Measurements from ENCODE around the gene SHQ1.
"Not testable (repeated sequence)": the region's sequence is repeated elsewhere in the genome, so short reads cannot be mapped to it uniquely, and the experiment has no call there.

The SHQ1 gene

DNA sequence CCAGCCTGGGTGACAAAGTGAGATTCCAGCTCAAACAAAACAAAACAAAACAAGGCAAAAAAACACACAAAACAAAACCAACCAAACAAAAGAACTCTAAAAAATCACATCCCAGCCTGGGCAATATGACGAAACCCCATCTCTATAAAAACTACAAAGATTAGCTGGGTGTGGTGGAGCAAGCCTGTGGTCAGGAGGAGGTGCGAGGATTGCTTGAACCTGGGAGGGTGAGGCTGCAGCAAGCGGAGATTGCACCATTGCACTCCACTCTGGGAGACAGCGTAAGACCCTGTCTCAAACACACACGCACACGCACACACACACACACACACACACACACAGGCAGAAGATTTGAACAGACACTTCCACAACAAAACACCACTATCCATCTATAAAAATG lies 99.6 kb downstream of the SHQ1 start:
- DNase-seq (ENCODE audit: low spot score) = no peak

DNA sequence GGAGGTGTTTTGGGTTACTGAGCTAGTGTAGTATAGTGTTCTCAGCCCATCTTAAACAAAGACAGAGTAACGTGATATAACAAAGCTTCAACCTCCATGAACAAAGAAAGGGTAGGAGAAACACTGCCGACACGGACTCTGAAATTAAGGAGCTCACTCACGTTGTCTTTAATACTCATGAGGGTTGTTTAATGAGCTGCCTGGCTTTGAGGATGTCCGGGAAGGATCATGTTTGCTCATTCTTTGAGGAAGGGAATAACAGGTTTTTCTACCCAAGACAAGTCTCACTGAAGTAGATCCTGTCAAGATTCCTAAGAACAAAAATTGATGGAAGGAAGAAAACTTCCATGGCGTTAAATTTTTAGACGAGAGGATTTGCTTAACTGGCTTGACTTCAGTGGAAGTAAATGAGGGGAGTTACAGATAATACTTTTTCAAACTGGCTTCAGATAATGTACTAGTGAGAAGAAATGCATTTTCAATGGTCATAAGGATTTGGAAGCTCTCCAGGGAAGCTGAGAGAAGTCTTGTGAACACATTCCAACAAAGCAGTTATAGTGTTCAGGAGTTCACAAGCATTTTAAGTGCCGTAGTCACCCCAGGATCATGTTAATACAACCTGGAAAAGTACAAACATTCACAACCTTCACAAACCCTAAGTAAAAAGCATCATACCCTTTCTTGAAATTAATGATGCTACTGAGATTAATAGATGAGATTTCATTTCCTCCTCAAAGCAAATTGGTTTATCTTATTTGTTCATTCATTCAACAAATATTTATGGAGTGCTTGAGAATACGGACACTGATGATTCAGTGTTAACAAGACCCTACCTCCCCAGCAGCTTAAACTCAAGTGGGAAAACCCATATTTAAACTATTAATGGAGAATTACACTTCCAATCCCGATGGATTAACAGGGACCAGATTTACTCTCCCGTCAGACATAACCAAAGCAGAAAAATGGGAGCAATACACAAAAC lies 101.5 kb downstream of the SHQ1 start:
- DNase-seq (ENCODE audit: low spot score) = no peak

DNA sequence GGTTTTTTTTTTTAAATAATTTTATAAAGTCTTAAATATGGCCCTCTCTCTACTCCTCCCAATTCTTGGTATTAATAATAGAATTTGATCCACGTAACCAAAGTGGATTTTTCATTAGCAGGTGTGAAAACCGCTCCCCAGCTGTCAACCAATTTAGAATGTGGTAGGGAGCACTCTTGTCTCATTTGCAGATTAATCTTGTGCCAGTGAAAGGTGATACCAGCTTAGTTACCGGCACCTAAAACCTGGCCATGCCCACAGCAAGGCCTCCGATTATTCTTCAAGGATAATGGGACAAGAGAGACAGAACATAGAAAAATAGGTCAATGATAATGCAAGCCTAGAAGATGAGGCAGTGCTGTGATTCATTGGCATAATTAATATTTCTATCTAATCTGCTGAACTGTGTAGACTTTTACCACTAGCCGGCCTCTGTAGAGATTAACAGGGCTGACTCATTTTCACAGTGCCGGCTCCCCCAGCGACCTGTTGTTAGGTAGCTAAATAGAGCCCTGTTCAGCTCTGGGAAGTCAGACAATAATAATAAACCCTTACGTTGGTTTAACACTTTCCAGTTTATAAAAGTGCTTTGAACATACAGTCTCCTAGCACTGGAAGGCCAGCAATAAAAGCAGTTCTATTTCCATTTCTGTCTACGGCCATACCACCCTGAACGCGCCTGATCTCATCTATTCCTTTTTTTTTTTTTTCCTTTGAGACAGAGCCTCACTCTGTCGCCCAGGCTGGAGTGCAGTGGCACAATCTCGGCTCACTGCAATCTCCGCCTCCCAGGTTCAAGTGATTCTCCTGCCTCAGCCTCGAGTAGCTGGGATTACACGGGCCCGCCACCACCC lies 102.9 kb downstream of the SHQ1 start:
- no peak for DNase-seq (ENCODE audit: low spot score)

DNA sequence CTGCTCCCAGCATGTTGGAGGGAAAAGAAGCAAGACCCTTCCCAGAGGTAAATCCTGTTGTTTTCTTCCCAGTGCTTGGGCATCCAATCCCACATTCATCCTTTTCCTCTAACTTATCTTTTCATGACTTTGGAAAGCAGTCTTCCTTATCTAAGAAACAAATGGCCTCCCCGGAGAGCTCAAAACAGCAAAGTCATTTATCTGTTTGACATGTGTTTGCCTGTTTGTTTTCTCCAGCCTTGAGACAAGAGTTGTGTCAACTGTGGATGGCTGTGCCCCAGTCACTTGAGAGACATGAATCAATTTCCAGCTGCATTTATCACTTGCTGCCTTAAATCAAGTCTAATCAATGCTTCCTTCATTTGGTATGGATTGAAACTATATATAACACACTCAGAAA lies 103.9 kb downstream of the SHQ1 start:
- no peak for DNase-seq (ENCODE audit: low spot score)

DNA sequence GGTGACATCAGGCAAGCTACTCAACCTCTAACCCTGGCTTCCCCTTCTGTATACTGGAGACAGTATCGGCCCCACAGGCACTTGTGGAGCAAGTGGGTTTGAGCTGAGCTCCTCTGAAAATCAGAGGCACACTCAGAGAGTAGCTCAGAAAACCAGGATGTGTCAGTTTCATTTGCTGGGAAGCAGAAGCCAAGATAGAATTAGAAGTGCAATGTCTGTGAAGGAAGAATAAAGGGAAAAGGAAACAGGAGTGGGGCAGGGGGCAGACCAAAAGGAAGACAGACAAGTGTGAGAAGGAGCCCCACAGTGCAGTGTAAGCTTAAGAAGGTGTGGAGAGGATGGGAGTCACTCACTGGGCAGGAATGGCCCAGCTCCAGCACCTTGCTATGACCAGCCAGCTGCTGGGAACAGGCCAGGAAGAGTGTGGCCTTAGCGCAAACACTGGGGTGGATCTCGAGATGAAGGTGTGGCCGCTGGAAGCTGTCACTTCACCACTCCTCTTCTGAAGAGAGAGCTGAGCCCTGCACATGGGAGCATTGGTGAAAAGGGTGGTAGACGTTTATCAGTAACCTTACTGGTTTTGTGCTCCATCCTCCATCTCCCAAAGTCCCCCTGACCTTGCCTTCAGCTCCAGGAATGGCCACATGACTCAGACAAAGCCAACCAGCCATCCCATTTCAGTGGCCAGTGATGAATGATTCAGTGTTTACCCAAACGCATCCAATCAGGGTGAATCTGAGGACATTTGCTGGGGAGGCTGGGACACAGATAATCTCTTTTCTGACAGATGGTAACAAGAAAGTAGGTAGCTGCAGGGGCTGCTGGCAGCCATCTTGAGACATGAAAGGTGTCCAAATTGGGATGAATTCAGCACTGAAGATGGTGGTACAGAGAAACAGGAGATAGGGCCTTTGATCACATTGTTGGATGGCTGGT lies 108.4 kb downstream of the SHQ1 start:
- DNase-seq (ENCODE audit: low spot score) = no peak

DNA sequence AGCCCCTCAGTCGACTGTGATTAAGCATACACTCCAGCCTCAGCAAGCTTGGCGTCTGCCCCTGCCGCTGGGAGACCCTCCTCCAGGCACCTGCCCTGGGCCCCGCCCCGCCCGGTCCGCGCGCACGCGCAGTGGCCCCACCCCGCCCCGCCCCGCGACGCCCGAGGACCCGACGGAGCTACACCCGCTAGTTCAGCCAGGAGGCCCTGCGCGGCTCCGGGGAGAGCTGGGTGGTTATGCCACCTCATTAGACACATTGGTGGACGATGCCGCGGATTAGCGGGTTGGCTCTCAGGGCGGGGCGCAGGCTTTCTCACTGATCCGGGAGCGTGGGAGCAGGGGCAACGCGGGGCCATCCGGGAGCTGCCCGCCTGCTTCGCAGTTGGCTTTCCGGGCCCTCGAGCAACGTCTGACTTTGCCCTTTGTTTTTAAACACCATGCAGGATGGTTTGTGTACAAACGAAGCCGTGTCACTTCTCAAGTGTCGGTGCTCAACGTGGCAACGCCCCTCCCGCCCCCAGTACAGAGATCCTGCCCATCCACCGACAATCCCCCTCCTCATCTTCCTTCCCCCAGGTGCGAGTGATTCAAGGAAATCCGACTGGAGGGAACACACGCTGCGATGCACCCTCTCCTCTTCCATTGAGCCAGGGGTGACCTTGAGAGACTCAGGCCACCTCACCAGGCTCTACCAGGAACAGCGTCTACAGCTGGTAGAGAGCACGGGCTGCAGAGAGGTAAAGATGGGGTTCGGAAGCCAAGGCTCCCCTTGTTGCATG lies 109.3 kb downstream of the SHQ1 start:
- DNase-seq (ENCODE audit: low spot score) = peak; percentile 82

DNA sequence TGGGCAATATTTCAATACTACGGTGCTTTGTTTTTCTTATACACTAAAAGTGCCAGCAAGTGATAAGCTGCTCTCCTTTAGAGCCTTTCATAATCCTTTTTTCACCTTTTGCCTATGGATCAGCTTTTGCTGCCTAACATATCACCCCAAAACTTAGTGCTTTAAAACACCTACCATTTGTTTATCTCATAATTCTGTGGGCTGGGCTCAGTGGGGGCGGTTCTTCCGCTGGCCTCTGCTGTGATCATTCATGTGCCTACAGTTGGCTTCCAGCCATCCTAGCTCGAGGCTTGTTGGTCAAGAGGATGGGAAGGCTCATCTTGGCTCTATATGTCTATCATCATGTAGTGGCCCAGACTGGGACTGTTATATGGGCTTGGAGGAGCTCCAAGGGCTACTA lies 113.2 kb downstream of the SHQ1 start:
- DNase-seq (ENCODE audit: low spot score) = not testable (repeated sequence)

DNA sequence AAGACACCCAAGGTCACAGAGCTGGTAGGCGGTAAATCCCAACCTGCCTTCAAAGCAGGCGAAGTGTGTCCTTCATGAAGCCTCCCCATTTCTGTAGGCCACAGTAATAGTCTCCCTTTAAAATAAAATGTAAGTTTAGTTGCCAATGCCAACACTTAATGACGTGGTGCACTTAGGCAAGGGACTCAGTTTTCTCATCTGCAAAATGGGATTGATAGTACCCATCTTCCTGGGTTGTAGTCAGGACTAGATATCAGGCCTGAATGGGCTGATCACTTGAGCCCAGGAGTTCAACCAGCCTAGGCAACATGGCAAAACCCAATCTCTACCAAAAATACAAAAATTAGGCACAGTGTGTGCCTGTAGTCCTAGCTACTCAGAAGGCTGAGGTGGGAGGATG lies 114.6 kb downstream of the SHQ1 start:
- no peak for DNase-seq (ENCODE audit: low spot score)

DNA sequence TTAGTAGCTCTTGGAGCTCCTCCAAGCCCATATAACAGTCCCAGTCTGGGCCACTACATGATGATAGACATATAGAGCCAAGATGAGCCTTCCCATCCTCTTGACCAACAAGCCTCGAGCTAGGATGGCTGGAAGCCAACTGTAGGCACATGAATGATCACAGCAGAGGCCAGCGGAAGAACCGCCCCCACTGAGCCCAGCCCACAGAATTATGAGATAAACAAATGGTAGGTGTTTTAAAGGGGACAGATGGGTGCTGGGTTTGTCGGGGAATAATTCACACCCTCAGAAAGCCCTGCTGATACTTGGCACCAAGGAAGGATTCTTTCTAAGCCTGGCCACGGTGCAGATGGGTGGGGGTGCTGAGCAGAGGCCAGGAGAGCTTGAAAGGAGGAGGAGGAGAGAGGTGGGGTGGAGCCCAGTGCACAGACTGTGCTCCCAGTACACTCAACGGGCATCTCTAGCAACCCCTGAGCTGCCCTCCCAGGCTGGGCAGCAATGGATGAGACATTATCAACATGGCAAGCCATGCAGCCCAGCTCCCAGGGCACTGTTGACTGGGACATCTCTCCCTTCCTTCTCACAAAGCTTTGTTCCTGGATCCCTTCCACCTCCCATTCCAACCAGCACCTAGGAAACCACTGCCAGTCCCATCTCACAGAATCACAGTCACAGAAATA lies 115.4 kb downstream of the SHQ1 start:
- DNase-seq (ENCODE audit: low spot score) = not testable (repeated sequence)

DNA sequence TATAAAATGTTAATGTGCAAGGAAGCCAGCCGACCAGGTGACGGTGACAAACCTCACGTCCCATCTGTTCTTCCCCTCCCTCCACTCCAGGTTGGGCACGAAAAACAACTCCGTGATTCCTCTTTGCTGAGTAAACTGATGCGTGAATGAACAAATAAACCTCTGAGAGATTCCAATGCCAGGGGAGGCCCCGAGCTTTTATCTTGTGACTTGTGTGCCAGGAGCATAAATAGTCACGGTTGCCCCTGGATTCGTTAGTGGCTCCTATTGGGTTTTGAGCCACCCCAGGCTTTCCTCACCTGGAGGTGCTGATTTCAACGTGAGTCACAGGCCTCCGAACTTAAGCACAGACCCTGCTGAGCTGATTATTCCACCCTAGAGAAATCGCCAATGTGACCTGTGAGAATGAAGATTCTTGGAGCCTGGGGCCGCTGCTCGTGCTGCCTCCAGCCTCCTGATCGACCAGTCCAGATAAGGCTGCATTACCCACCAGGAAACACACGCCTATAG lies 119.2 kb downstream of the SHQ1 start:
- DNase-seq (ENCODE audit: low spot score) = no peak

DNA sequence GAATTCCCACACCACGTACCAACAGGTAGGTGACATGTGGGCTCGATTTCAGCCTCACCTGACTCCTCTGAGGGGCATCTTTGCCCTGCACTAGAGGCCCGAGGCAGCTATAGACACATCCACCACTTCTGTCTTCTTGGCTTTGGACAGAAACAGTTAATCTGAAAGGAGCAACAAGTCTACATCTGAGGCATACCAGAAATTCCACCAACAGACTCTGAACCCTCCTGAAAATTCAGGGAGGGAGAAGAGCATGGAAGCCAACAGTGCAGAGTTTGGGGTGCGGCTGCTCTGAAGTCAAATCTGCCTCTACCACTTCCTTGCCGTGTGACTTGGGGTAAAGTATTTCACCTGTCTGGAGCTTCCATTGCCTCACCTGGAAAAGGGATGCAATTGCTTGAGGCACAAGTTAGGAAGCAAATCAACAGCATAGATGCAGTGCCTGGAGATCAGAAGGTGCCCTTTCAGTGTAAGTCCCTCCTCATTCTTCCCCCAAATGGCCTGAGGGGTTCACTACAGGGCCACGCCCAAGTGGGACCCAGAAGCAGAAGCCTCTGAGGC lies 119.8 kb downstream of the SHQ1 start:
- DNase-seq (ENCODE audit: low spot score) = no peak

DNA sequence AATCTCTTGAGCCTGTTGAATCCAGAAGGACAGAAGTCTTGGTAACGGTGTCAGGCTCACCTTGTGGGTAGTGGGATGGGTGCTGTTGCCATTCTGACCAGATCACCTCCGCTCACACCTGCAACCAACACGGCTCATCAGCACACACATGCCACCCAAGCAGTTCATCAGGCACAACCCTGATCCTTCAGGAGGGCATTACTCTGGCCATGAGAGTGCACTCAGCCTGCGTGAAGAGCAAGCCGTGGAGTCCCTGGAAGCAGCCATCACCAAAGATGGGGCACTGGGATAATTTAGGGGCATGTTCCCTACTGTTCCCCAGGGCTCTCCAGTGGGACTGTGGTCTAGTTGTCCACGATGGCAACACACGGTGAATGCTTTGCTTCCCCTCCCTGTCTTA lies 120.5 kb downstream of the SHQ1 start:
- no peak for DNase-seq (ENCODE audit: low spot score)

DNA sequence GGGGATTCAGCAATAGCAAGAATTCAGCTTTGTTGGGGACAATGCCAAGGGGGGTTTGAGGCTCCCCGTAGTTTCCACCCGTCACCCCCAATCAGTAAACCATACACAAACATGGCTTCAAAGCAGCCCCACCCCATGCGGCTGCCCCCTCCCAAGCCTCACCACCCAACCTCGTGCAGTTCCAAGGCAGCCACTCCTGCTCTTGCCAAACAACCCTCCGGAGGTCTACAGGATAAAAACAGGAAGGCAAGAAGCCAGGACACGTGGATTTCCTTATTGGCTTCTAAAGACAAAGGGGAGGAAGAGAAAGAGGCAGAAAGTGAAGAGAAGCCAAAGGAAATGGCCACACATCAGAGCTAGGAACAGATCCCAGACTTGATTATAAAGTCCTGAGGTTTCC lies 121.1 kb downstream of the SHQ1 start:
- no peak for DNase-seq (ENCODE audit: low spot score)

DNA sequence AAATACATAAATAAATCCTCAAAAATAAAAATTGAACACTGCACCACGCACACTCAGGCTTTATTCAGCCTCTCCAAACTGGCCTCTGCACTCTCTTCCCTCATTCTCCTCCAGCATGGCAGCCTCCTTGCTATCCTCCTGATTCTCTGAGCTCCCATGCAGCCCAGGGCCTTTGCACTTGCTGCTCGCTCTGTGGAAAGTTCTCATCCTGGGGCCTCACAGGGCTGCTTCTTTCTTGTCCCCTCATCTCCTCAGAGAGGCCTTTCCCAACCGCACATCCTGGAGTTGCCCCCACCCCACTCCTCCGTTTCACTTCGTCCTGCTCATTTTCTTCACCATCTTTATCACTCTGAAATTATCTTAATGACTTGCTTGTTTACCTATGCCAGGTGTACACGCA lies 123.0 kb downstream of the SHQ1 start:
- DNase-seq (ENCODE audit: low spot score) = no peak

DNA sequence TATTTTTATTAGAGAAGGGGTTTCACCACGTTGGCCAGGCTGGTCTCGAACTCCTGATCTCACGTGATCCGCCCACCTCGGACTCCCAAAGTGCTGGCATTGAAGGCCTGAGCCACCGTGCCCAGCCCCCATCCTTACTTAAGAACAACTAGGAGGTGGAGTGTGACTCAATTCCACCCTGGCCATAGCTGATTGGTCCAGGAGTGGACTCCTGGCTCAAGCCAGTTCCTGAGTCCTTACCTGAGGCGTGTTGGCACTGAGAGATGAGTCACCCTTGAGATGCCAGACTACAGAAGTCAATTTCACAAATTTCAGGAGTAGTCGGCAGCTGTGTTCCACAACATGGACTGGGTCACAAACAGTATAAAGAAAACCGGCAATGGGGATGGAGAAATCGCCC lies 124.2 kb downstream of the SHQ1 start:
- DNase-seq (ENCODE audit: low spot score) = no peak

DNA sequence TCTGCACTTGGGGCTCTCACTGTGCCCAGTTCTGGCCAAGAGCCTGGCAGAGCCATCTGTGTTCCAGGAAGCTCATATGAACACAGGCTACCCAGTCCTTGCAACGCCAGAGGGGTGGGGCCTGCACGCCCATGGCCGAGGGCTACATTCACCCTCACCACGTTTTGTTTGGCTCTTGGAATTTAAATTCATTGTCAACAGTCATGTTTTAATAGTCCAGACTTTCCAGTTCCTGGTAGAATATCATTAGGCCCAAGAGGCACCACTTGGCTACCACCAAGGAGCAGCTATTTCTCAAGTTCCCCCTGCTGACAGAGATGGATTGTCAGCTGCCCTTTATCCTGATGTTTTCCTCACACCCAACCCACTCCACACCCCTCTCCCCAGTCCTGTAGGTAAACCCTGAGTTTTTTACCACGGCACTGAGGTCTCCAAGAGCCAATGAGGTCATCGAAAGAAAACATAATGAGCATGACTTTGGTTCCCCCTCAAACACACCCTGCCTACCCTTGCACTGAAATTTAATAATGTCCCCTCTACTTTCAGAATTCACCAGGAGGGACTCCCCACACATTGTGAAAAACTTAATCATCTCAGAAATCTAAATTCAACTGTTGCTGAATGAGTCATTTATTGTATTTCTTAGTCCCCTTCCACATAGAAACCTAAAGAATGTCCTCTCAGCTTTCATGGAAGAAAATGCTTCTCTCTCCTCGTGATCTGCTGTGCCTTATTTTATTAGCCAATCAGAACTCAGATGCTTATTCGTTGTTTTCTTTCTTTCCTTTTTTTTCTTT lies 125.1 kb downstream of the SHQ1 start:
- no peak for DNase-seq (ENCODE audit: low spot score)

DNA sequence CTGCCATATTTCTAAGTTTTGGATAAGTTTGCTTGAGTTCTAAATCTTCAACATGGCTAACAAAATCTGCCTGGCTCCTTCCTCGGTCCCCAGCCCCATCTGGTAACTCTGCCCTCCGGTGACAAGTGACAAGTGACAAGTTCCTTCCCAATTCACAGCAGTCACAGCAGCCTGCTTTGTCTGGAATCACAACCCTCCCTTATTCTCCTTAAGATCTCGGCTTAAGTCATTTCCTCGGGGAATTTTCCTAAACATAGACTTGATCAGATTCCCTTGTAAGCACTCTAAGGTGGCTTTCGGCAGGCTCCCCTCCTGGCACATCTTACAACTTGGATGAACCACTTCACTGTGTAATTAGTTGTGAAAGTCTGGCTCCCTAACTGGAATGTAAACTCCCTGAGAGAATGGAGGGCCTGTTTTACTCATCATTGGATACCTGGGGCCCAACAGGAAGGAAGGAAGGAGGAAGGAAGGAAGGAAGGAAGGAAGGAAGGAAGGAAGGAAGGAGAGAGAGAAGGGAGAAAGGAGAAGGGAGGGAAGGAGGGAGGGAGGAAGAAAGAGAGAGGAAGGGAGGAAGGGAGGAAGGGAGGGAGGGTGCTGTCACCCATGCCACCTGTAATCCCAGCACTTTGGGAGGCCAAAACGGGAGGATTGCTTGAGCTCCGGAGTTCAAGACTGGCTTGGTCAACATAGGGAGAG lies 126.4 kb downstream of the SHQ1 start:
- no peak for DNase-seq (ENCODE audit: low spot score)

DNA sequence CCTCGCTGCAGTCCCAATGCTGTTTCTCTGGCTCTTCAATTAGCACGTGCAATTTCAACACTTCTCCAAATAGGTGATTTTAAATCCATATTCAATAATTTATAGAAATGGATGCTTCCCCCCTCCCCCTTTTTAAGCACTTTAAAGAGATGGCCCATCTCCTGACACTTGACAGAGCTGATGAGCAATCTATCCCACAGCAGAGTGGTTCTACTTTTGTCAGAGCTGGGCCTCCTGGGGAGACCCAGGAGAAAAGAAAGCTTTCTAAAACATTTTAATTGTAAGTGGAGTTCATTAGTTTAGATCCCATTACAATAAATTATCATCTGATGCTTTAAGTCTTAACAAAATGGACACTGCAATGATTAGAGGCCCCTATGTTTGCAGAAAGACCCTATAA lies 127.7 kb downstream of the SHQ1 start:
- no peak for DNase-seq (ENCODE audit: low spot score)

DNA sequence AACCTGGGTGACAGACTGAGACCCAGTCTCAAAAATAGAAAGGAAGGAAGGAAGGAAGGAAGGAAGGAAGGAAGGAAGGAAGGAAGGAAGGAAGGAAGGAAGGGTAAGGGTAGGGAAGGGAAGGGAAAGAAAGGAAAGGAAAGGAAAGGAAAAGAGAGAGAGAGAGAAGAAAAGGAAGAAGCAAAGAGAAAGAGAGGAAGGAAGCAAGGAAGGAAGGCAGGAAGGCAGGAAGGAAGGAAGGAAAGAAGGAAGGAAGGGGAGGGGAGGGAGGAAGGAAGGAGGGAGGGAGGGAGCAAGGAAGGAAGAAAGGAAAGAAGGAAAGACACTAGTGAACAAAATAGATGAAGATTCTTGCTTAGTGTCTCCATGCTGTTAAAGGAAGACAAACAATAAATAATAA lies 129.1 kb downstream of the SHQ1 start:
- no peak for DNase-seq (ENCODE audit: low spot score)
